Measurements from ENCODE around the gene JPH3. TPM values are rescaled to one million over a fixed set of nuclear protein-coding genes. Genes with fewer than 3 reads are reported as not detected.
A peak's percentile ranks its signal among the peaks of the same experiment; 100 is the strongest.

Gene JPH3
- total RNA-seq, 1 donor from 2014 or later, result not detected

GRCh38 chr16:87692176-87692575 is 89.9 kb downstream of the JPH3 start:
- ATAC-seq (no peak), DNase-seq (ENCODE audit: low spot score) (no peak)

DNA sequence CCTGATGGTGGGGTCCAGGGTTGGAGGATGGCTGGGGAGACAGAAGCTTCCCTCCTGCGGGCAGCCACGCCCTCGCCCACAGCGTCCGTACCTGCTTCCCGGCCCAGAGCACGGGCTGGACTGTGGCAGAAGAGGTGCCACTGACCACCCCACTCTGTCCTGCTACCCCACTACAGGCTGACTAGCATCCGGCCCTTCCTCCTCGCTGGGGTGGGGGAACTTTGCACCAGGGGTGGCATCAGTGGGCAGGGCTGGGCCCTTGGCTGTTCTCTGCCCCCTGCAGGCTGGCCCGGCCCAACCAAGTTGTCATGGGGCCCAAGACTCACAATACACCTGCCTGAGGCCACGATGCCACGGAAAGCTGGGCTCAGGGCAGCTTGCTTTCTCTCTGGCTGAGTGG is 90.4 kb downstream of the JPH3 start:
- ATAC-seq, result peak; percentile 12

GRCh38 chr16:87693827-87694226 is 91.5 kb downstream of the JPH3 start:
- no peak for ATAC-seq
- DNase-seq (ENCODE audit: low spot score), result no peak

More for the DNA sequence above, 90.4 kb downstream of the JPH3 start:
- DNase-seq (ENCODE audit: low spot score), result no peak

- DNase-seq (ENCODE audit: low spot score) (no peak), ATAC-seq (no peak)
Observed at GRCh38 chr16:87694441-87695125, 92.3 kb downstream of the JPH3 start.

DNA sequence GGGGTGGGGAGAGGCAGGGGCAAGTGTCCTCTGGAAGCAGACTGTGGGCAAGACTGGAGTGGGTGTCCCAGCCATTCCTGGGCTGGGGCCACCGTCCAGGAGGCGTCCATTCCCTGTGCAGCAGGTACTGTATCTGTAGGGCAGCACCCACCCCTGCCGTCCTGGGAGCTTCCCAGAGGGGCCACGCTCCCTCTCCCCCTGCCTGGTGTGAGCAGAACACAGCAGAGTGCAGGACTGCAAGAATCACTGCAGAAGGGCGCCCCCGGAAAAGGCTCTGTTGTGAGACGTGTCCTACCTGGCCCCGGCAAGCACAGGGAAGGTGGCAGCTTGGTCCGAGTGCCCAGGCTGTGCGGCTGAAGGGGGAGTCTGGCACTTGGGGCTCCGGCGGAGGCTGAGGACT is 93.2 kb downstream of the JPH3 start:
- ATAC-seq, result no peak
- DNase-seq (ENCODE audit: low spot score), result no peak

DNA sequence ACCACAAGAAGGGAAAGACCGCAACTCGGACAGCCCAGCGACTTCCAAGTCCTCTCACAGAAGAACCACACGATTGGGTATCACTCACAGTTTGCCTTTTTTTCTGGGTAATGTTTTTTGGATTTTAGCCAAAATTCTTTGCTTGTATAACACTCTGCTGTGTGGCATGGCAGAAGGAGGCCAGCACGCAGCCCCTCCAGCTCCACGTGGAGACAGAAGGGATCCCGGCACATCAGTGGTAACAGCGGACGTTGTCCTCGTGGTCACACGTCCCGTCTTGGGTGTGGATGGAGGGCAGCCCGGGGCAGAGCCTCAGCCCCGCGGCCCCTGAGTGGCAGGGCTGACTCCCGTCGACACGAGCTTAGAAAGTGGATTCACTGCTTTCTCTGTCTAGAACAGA is 94.4 kb downstream of the JPH3 start:
- no peak for DNase-seq (ENCODE audit: low spot score)

GRCh38 chr16:87697256-87697655 is 94.9 kb downstream of the JPH3 start:
- DNase-seq (ENCODE audit: low spot score), result no peak
- ATAC-seq, result no peak

More for the DNA sequence above, 94.4 kb downstream of the JPH3 start:
- ATAC-seq, result no peak

DNA sequence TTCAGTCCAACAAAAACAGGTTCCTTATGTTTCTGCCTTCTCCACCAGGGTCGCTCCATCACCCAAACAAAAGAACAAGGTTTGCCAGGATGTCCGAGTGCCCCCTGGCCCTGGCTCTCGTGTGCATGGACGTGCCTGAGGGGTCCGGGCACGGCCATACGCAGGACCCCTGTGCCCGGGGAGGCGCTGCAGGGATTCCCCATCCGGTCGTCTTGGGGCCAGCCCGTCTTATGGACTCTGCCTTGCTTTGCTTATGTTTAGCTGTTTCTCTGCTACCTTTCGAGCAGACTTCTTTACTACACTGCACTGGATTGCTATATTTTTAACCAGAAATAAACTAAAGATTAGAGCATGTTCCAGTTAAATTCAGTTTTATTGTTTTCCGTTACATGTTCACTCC is 95.5 kb downstream of the JPH3 start:
- ATAC-seq (no peak), DNase-seq (ENCODE audit: low spot score) (no peak)

- ATAC-seq, result no peak
- DNase-seq (ENCODE audit: low spot score), result no peak
Observed at GRCh38 chr16:87698241-87698640, 95.9 kb downstream of the JPH3 start.

DNA sequence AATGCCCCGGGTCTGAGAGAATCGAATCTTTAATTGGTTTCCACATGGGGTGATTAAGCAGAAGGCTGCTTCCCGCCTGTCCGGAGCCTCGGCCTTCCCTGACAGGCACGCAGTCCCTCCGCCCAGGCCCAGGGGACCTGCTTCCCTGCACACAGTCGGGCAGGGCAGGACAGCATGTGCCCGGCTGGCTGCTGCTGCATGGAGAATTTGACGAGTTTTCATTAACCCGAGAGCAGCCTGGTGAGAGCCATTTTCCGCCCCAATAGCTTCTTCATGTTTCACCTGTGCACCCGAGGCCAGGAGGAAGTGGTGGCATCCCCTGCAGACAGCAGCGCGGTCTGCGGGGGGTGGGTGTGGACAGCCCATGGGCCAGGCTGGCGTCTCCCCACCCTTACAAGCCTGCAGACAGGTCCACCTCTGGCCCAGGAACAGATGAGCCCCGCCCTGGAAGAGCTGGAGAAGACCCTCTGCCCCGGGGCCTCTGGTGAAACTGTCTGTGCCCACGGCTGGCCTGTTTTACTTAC is 96.4 kb downstream of the JPH3 start:
- no peak for DNase-seq (ENCODE audit: low spot score)
- ATAC-seq, result no peak

GRCh38 chr16:87700406-87701077 is 98.2 kb downstream of the JPH3 start:
- no peak for ATAC-seq
- DNase-seq (ENCODE audit: low spot score), result no peak

DNA sequence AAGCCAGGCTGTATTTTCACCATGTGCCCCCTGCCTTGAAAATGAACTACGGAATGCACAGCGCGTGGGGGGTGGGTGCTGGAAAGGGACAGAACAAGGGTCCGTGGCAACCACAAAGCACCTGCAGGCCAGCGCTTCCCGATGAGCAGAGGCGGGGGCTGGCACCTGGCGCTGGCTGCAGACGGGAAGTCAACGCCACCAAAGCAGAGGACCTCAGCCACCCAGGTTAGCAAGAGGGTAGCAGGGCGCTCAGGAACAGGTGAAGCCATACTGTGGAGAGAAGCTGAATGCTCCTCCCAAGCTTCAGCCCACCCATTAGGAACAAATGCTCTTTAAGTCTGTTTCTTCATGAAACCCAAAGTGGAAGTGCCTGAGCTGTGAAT is 98.8 kb downstream of the JPH3 start:
- DNase-seq (ENCODE audit: low spot score) (no peak), ATAC-seq (no peak)

GRCh38 chr16:87701505-87701921 is 99.2 kb downstream of the JPH3 start:
- DNase-seq (ENCODE audit: low spot score) (no peak), ATAC-seq (no peak)

GRCh38 chr16:87702325-87702811 is 100.1 kb downstream of the JPH3 start:
- DNase-seq (ENCODE audit: low spot score), result no peak
- ATAC-seq, result peak; percentile 37

GRCh38 chr16:87703071-87703470 is 100.8 kb downstream of the JPH3 start:
- ATAC-seq, result no peak
- DNase-seq (ENCODE audit: low spot score), result no peak

DNA sequence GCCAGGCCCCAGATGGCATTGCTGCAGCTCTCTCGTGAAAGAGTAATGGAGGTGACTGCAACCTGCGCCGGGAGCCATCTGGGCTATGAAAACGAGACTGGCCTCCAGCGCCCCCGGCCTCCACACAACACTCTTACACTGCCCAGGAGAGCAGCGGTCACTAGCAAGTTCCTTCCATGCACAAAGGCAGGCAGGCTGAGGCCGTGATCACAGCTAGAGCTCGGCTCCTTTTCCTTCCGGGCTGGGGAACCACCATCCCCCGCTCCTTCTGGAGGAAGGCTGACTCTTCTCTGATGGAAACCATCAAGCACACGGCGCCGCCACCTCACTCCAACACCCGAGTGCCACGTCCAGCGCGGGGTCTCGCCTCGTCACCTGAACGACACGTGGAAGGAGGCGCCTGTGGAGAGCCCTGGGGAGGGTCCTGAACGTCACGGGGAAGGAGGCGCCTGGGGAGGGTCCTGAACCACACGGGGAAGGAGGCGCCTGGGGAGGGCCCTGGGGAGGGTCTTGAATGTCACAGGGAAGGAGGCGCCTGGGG is 101.6 kb downstream of the JPH3 start:
- ATAC-seq (no peak), DNase-seq (ENCODE audit: low spot score) (no peak)

DNA sequence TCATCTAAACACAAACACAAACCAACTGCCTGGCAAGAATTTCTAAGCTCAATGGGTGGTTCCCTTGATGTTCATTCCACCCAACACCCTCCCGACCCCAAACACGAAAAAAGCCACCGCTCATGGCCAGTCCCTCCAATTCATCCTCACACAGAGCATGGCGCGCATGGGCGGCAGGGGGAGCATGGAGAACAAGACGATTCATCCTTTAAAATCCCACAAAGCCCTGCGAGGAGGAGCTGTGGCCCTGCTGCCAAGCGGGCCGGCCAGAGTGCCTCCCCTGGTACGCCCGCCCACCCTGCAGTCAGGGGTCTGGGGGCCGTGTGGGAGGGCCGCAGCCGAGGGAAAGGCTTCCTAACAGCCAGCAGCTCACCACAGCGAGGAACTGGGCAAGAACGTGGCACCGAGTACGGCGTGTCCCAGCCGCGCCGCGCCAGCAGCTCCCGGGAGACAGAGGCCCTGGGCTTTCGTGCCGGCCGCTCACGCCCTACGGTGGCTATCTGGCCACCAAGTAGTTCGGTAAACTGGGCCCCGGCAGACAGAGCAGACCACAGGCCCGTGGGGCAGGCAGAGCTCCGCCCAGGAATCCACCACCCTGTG is 102.5 kb downstream of the JPH3 start:
- ATAC-seq (no peak), DNase-seq (ENCODE audit: low spot score) (no peak)

DNA sequence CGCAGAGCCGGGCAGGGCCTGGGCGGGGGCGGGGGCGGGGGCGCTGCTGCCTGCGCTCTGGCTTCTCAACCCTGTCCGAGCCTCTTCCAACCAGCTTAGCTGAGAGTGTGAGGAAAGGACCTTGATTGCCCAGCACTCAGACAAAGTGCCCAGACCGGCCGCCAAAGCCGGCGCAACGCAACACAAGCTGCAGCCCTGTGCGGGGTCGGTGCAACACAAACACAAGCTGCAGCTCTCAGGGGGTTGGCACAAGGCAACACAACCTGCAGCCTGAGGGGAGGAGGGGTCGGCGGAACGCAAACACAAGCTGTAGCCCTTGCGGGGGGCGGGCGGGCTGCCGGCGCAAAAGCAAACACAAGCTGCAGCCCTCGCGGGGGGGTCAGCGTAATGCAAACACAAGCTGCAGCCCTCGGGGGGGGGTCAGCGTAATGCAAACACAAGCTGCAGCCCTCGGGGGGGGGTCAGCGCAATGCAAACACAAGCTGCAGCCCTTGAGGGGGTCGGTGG is 103.5 kb downstream of the JPH3 start:
- no peak for DNase-seq (ENCODE audit: low spot score)
- no peak for ATAC-seq

GRCh38 chr16:87706278-87707000 is 104.1 kb downstream of the JPH3 start:
- DNase-seq (ENCODE audit: low spot score) (no peak), ATAC-seq (no peak)

DNA sequence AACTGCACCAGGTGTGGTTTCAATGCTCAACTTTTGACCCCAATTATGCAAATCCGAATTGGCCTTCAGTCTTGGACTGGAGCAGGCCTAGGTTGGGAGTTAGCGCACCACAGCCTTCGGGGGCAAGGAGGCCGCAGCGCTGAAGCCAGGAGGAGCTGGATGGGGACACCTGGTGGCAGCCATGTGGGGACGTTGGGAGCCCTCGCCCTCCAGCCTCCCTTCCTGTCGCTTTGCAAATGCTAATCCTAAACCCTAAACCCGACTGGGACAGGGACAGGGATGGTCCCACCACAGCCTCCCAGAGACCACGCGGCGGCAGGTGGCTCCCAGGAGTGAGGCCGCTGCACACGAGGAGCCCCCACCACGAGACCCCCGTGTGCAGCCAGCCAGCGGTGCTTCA is 104.8 kb downstream of the JPH3 start:
- DNase-seq (ENCODE audit: low spot score) (no peak), ATAC-seq (no peak)

Measured in left lobe of liver (tissue), 2 donors.